ENCODE measurements around the gene CENPL. TPM values are rescaled to one million over a fixed set of nuclear protein-coding genes. Genes with fewer than 3 reads are reported as not detected.
"Not testable (repeated sequence)": the region's sequence is repeated elsewhere in the genome, so short reads cannot be mapped to it uniquely, and the experiment has no call there.

The CENPL gene
- total RNA-seq, 1 donor from 2014 or later = 5.5 TPM

DNA sequence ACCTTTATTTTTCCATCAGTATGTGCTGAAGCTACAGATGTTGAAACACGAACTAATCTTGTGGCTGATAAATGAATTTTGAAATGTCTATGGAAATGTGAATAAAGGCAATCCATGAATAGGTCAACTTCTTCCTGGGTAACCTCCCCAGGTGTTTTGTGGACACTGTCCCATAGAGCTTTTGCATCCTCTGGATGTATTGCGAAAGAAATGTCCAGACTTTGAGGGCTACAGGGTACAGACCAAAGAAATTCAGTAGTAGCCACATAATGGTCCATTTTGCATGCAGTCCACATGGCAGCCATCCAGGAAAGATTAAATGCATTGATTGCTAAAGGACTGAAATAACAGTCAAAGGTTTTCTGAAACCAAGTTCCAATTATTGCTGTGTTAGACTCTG is 21.7 kb downstream of the CENPL start:
- H3K27me3 ChIP-seq (ENCODE audit: control insufficient read depth, insufficient read depth, low read length) = no peaks in the 10 kb centered on the region
- FAIRE-seq (no peak), DNase-seq (ENCODE audit: low read depth) (no peak)
- peaks cover 2% of the 10 kb centered on the region for H3K36me3 ChIP-seq (ENCODE audit: control insufficient read depth, insufficient read depth, low read length)
- H3K4me3 ChIP-seq (ENCODE audit: low read depth, low read length) = no peak overlapping the region
- TF ChIP-seq, protein P1, sequence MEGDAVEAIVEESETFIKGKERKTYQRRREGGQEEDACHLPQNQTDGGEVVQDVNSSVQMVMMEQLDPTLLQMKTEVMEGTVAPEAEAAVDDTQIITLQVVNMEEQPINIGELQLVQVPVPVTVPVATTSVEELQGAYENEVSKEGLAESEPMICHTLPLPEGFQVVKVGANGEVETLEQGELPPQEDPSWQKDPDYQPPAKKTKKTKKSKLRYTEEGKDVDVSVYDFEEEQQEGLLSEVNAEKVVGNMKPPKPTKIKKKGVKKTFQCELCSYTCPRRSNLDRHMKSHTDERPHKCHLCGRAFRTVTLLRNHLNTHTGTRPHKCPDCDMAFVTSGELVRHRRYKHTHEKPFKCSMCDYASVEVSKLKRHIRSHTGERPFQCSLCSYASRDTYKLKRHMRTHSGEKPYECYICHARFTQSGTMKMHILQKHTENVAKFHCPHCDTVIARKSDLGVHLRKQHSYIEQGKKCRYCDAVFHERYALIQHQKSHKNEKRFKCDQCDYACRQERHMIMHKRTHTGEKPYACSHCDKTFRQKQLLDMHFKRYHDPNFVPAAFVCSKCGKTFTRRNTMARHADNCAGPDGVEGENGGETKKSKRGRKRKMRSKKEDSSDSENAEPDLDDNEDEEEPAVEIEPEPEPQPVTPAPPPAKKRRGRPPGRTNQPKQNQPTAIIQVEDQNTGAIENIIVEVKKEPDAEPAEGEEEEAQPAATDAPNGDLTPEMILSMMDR (IDR thresholded peaks at IDR 0.05; ENCODE audit: insufficient read depth, low read length, severe bottlenecking) = no peak

DNA sequence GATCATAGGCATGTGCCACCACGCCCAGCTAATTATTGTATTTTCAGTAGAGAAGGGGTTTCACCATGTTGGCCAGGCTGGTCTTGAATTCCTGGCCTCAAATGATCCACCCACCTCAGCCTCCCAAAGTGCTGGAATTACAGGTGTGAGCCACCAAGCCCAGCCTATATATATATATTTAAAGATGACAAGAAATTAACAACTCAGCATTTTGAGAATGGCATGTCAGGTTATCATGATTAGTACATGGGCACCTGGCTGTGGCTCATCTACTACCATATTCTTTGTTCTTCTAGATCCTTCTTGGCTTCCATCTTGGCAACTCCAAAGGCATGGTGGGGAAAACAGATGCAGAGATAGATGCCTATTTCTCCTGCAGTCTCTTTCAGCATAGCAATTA is 24.7 kb downstream of the CENPL start:
- not testable (repeated sequence) for FAIRE-seq; DNase-seq (ENCODE audit: low read depth); H3K4me3 ChIP-seq (ENCODE audit: low read depth, low read length); H3K36me3 ChIP-seq (ENCODE audit: control insufficient read depth, insufficient read depth, low read length); H3K27me3 ChIP-seq (ENCODE audit: control insufficient read depth, insufficient read depth, low read length)

DNA sequence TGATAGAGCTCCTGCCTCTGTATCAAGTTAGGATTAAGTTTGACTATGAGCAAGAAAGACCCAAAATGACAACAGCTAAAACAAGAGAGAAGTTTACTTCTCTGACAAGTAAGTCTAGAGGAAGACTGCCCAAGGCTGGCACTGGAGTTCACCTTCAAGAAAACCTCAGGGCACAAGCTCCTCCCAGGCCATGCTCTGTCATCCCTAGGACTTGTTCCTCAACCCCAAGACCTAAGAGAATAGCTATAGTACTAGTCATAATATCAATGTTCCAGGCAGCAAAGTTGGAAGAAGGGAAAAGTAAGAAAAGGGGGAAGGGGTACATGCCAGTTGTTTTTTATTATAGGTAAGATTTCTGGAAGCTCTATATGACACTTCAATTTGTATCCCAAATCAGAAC is 26.6 kb downstream of the CENPL start:
- TF ChIP-seq, protein P1 (IDR thresholded peaks at IDR 0.05; ENCODE audit: insufficient read depth, low read length, severe bottlenecking) = no peak
- DNase-seq (ENCODE audit: low read depth) (peak; percentile 27), FAIRE-seq (no peak)
- Histone ChIP-seq H3K27me3 (ENCODE audit: control insufficient read depth, insufficient read depth, low read length) (no peaks in the 10 kb centered on the region), H3K4me3 (ENCODE audit: low read depth, low read length) (no peak overlapping the region), H3K36me3 (ENCODE audit: control insufficient read depth, insufficient read depth, low read length) (no peaks in the 10 kb centered on the region)

- no peak overlapping the region for H3K4me3 ChIP-seq (ENCODE audit: low read depth, low read length)
- H3K27me3 ChIP-seq (ENCODE audit: control insufficient read depth, insufficient read depth, low read length) = no peaks in the 10 kb centered on the region
- no peaks in the 10 kb centered on the region for H3K36me3 ChIP-seq (ENCODE audit: control insufficient read depth, insufficient read depth, low read length)
- FAIRE-seq = no peak
- TF ChIP-seq, protein P1 (IDR thresholded peaks at IDR 0.05; ENCODE audit: insufficient read depth, low read length, severe bottlenecking) = no peak
- DNase-seq (ENCODE audit: low read depth) = no peak
Measured at GRCh38 chr1:173789841-173790240, 34.8 kb downstream of the CENPL start.

- H3K27me3 ChIP-seq (ENCODE audit: control insufficient read depth, insufficient read depth, low read length) = no peaks in the 10 kb centered on the region
- DNase-seq (ENCODE audit: low read depth) (no peak), FAIRE-seq (no peak)
- TF ChIP-seq, protein P1 (IDR thresholded peaks at IDR 0.05; ENCODE audit: insufficient read depth, low read length, severe bottlenecking) = no peak
- H3K36me3 ChIP-seq (ENCODE audit: control insufficient read depth, insufficient read depth, low read length) = peaks cover 7% of the 10 kb centered on the region
- no peak overlapping the region for H3K4me3 ChIP-seq (ENCODE audit: low read depth, low read length)
Measured at GRCh38 chr1:173784997-173785396, 39.7 kb downstream of the CENPL start.

DNA sequence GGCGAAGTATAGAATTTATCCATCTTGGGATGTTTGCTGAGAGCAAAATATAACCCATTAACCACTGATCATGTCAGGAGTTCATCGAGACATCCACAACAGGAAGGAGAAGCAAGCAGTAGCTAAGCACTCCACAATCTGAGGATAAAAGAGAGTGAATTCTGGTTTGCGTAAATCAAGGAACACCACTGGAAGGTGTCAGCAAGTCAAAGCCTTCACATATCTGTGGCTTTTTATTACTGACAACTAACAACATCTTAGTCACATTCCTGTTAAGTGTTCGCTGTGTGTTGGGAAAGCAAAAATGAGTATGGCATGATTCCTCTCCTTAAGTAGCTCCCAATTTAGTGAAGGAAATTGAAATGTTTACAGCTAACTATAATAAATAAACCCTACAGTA is 44.7 kb downstream of the CENPL start:
- FAIRE-seq (no peak), DNase-seq (ENCODE audit: low read depth) (no peak)
- Histone ChIP-seq H3K27me3 (ENCODE audit: control insufficient read depth, insufficient read depth, low read length) (no peaks in the 10 kb centered on the region), H3K36me3 (ENCODE audit: control insufficient read depth, insufficient read depth, low read length) (peaks cover 12% of the 10 kb centered on the region), H3K4me3 (ENCODE audit: low read depth, low read length) (no peak overlapping the region)
- TF ChIP-seq, protein P1 (IDR thresholded peaks at IDR 0.05; ENCODE audit: insufficient read depth, low read length, severe bottlenecking) = no peak
